WTC11 (cell line): ENCODE data around the gene SLA2. TPM values are rescaled to one million over a fixed set of nuclear protein-coding genes. Genes with fewer than 3 reads are reported as not detected.

ENCODE experiments used
- ATAC-seq: fragments of 200-7000 bp; cut with Tn5 transposase; 2 replicates; pipeline ENCODE4 v1.10.0; 2021; ENCODE audit warnings: mild to moderate bottlenecking, moderate library complexity
- CTCF ChIA-PET: fragments of 300-600 bp; sonication (Branson Sonifier 250); formaldehyde crosslinking; loops from one replicate; lab custom pipeline; 2021; ENCODE audit warnings: antibody characterized with exemption; lab: Charles Lee
- POLR2A ChIA-PET: fragments of 350-600 bp; sonication (Branson Sonifier 250); formaldehyde crosslinking; loops from one replicate; lab custom pipeline; 2021; ENCODE audit warnings: antibody characterized with exemption; lab: Charles Lee
- DNase-seq: peaks from one replicate; pipeline ENCODE4 v3.0.0; 2021; ENCODE audit warnings: low spot score
- H3K27ac Mint-ChIP-seq: 2 replicates; pipeline ENCODE4 v1.8.0; 2021; ENCODE audit warnings: mixed read lengths
- H3K27me3 Mint-ChIP-seq: 2 replicates; pipeline ENCODE4 v1.8.0; 2021; ENCODE audit warnings: low read depth, mild to moderate bottlenecking, moderate library complexity, mixed read lengths
- H3K36me3 Mint-ChIP-seq: 2 replicates; pipeline ENCODE4 v1.8.0; 2021; ENCODE audit warnings: mixed read lengths
- H3K4me1 Mint-ChIP-seq: 2 replicates; pipeline ENCODE4 v1.8.0; 2022; ENCODE audit warnings: mixed read lengths
- H3K4me3 Mint-ChIP-seq: 2 replicates; pipeline ENCODE4 v1.8.0; 2021; ENCODE audit warnings: mild to moderate bottlenecking, moderate library complexity, mixed read lengths
- H3K9me3 Mint-ChIP-seq: 2 replicates; pipeline ENCODE4 v1.8.0; 2021; ENCODE audit warnings: mixed read lengths
- CBFB ChIP-seq: sonication (generic); formaldehyde crosslinking; IDR thresholded peaks from 2 replicates; pipeline ENCODE4 v1.8.1; 2022; ENCODE audit warnings: mild to moderate bottlenecking, low read depth, missing genetic modification reagents
- CREB1 ChIP-seq: sonication (generic); formaldehyde crosslinking; IDR thresholded peaks from 2 replicates; pipeline ENCODE4 v1.8.0; 2023; ENCODE audit warnings: mild to moderate bottlenecking, missing genetic modification reagents
- ETV6 ChIP-seq: sonication (generic); formaldehyde crosslinking; IDR thresholded peaks from 2 replicates; pipeline ENCODE4 v1.8.1; 2022; ENCODE audit warnings: mild to moderate bottlenecking, missing genetic modification reagents
- FOXJ3 ChIP-seq: sonication (generic); formaldehyde crosslinking; IDR thresholded peaks from 2 replicates; pipeline ENCODE4 v1.9.0; 2021; ENCODE audit warnings: missing genetic modification reagents, mild to moderate bottlenecking, borderline replicate concordance
- FOXP1 ChIP-seq: sonication (generic); formaldehyde crosslinking; IDR thresholded peaks from 2 replicates; pipeline ENCODE4 v1.8.0; 2022; ENCODE audit warnings: missing genetic modification reagents, mild to moderate bottlenecking, moderate library complexity, borderline replicate concordance
- FOXP4 ChIP-seq: sonication (generic); formaldehyde crosslinking; IDR thresholded peaks from 2 replicates; pipeline ENCODE4 v1.8.0; 2022; ENCODE audit warnings: mild to moderate bottlenecking, missing genetic modification reagents
- GTF2I ChIP-seq: fragments of 250-450 bp; sonication (Bioruptor Pico); conservative IDR thresholded peaks from 2 replicates; pipeline ENCODE4 v1.4.0; 2021; ENCODE audit warnings: mild to moderate bottlenecking
- IRF2 ChIP-seq: sonication (generic); formaldehyde crosslinking; IDR thresholded peaks from 2 replicates; pipeline ENCODE4 v1.8.0; 2022; ENCODE audit warnings: low read depth, missing genetic modification reagents, borderline replicate concordance
- RELA ChIP-seq: sonication (generic); formaldehyde crosslinking; IDR thresholded peaks from 2 replicates; pipeline ENCODE4 v1.8.1; 2022; ENCODE audit warnings: missing genetic modification reagents, mild to moderate bottlenecking, borderline replicate concordance
- RORB ChIP-seq: fragments of 250-450 bp; sonication (Bioruptor Pico); IDR thresholded peaks from 2 replicates; pipeline ENCODE4 v1.9.0; 2021; ENCODE audit warnings: mild to moderate bottlenecking
- SMAD3 ChIP-seq: sonication (generic); formaldehyde crosslinking; IDR thresholded peaks from 2 replicates; pipeline ENCODE4 v1.8.0; 2022; ENCODE audit warnings: missing genetic modification reagents, mild to moderate bottlenecking, borderline replicate concordance
- SOX15 ChIP-seq: fragments of 250-450 bp; sonication (Bioruptor Pico); IDR thresholded peaks from 2 replicates; pipeline ENCODE4 v1.9.0; 2021; ENCODE audit warnings: mild to moderate bottlenecking
- SP1 ChIP-seq: sonication (generic); formaldehyde crosslinking; conservative IDR thresholded peaks from 2 replicates; pipeline ENCODE4 v1.8.1; 2022; ENCODE audit warnings: missing genetic modification reagents
- TP53 ChIP-seq: sonication (generic); formaldehyde crosslinking; IDR thresholded peaks from 2 replicates; pipeline ENCODE4 v1.8.1; 2023; ENCODE audit warnings: mild to moderate bottlenecking, missing genetic modification reagents
- ZBTB21 ChIP-seq: sonication (generic); formaldehyde crosslinking; IDR thresholded peaks from 2 replicates; pipeline ENCODE4 v1.8.1; 2023; ENCODE audit warnings: mild to moderate bottlenecking, missing genetic modification reagents, borderline replicate concordance
- ZNF121 ChIP-seq: sonication (generic); formaldehyde crosslinking; IDR thresholded peaks from 2 replicates; pipeline ENCODE4 v1.8.0; 2023; ENCODE audit warnings: missing genetic modification reagents
- ZNF138 ChIP-seq: sonication (generic); formaldehyde crosslinking; conservative IDR thresholded peaks from 2 replicates; pipeline ENCODE4 v1.8.1; 2022; ENCODE audit warnings: mild to moderate bottlenecking, moderate library complexity, missing genetic modification reagents
- ZNF219 ChIP-seq: sonication (generic); formaldehyde crosslinking; IDR thresholded peaks from 2 replicates; pipeline ENCODE4 v1.8.0; 2023; ENCODE audit warnings: missing genetic modification reagents, mild to moderate bottlenecking, borderline replicate concordance
- ZNF232 ChIP-seq: sonication (generic); formaldehyde crosslinking; IDR thresholded peaks from 2 replicates; pipeline ENCODE4 v1.8.0; 2022; ENCODE audit warnings: mild to moderate bottlenecking, missing genetic modification reagents
- total RNA-seq: library from RNA; stranded (reverse); gene quantifications from 3 replicates; pipeline ENCODE4 v1.2.3, GENCODE V29; 2021
- TF ChIP-seq, protein P1 (sequence below): sonication (generic); formaldehyde crosslinking; IDR thresholded peaks from 2 replicates; pipeline ENCODE4 v1.8.1; 2023; ENCODE audit warnings: mild to moderate bottlenecking, missing genetic modification reagents
- TF ChIP-seq, protein P2 (sequence below): sonication (generic); formaldehyde crosslinking; IDR thresholded peaks from 2 replicates; pipeline ENCODE4 v1.8.1; 2023; ENCODE audit warnings: mild to moderate bottlenecking, missing genetic modification reagents, moderate library complexity
- TF ChIP-seq, protein P3 (sequence below): sonication (generic); formaldehyde crosslinking; IDR thresholded peaks from 2 replicates; pipeline ENCODE4 v1.8.0; 2022; ENCODE audit warnings: mild to moderate bottlenecking, missing genetic modification reagents
- TF ChIP-seq, protein P4 (sequence below): sonication (generic); formaldehyde crosslinking; IDR thresholded peaks from 2 replicates; pipeline ENCODE4 v1.8.1; 2022; ENCODE audit warnings: low read depth, missing genetic modification reagents, borderline replicate concordance

The SLA2 gene
- total RNA-seq, 1 experiment from 2014 or later, result 0.17 TPM

- Mint-ChIP-seq H3K4me3 (no peak overlapping the region), H3K4me1 (peaks cover 62% of the 10 kb centered on the region), H3K27me3 (no peaks in the 10 kb centered on the region), H3K9me3 (peaks cover 8% of the 10 kb centered on the region), H3K27ac (peak overlapping the region; percentile 60), H3K36me3 (peaks cover 52% of the 10 kb centered on the region)
- ChIA-PET CTCF (interaction anchor here (0.5 to 1.8 kb wide), 9 partner anchors 11 to 186 kb away, joined by 3 to 12 read pairs (median 4); partner anchors contain the start of genes DSN1 and RAB5IF), POLR2A (interaction anchor here (0.6 to 1.5 kb wide), 3 partner anchors 16 to 757 kb away, joined by 3 to 4 read pairs (median 4); partner anchors contain the start of gene RAB5IF)
- no peak for DNase-seq
- ATAC-seq, result no peak
- no peak for TF ChIP-seq RORB (CRISPR knock-in tag)
- TF ChIP-seq SMAD3, result no peak
- TF ChIP-seq, protein P1, sequence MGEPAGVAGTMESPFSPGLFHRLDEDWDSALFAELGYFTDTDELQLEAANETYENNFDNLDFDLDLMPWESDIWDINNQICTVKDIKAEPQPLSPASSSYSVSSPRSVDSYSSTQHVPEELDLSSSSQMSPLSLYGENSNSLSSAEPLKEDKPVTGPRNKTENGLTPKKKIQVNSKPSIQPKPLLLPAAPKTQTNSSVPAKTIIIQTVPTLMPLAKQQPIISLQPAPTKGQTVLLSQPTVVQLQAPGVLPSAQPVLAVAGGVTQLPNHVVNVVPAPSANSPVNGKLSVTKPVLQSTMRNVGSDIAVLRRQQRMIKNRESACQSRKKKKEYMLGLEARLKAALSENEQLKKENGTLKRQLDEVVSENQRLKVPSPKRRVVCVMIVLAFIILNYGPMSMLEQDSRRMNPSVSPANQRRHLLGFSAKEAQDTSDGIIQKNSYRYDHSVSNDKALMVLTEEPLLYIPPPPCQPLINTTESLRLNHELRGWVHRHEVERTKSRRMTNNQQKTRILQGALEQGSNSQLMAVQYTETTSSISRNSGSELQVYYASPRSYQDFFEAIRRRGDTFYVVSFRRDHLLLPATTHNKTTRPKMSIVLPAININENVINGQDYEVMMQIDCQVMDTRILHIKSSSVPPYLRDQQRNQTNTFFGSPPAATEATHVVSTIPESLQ (CRISPR knock-in tag), result no peak
- no peak for TF ChIP-seq IRF2
These were observed 58.5 kb downstream of the SLA2 start for GRCh38 chr20:36587388-36588070.

- H3K4me1 Mint-ChIP-seq, result peaks cover 51% of the 10 kb centered on the region
- DNase-seq, result peak; percentile 63
- ChIA-PET CTCF (interaction anchor here (0.5 to 3.8 kb wide), 19 partner anchors 8 to 383 kb away, joined by 3 to 32 read pairs (median 3); partner anchors contain the start of genes RAB5IF, SLA2 and TGIF2), POLR2A (interaction anchor here (0.6 to 3.0 kb wide), 6 partner anchors 9 to 1444 kb away, joined by 3 to 54 read pairs (median 6); partner anchors contain the start of genes DSN1, RAB5IF and TGIF2)
- H3K9me3 Mint-ChIP-seq, result peaks cover 8% of the 10 kb centered on the region
- H3K27ac Mint-ChIP-seq, result peak overlapping the region; percentile 97
- peaks cover 49% of the 10 kb centered on the region for H3K36me3 Mint-ChIP-seq
- peak; percentile 88 for ATAC-seq
- no peaks in the 10 kb centered on the region for H3K27me3 Mint-ChIP-seq
- H3K4me3 Mint-ChIP-seq, result peak overlapping the region; percentile 46
- TF ChIP-seq, protein P2, sequence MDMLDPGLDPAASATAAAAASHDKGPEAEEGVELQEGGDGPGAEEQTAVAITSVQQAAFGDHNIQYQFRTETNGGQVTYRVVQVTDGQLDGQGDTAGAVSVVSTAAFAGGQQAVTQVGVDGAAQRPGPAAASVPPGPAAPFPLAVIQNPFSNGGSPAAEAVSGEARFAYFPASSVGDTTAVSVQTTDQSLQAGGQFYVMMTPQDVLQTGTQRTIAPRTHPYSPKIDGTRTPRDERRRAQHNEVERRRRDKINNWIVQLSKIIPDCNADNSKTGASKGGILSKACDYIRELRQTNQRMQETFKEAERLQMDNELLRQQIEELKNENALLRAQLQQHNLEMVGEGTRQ (CRISPR knock-in tag), result peak; percentile 70
- TF ChIP-seq, protein P3, sequence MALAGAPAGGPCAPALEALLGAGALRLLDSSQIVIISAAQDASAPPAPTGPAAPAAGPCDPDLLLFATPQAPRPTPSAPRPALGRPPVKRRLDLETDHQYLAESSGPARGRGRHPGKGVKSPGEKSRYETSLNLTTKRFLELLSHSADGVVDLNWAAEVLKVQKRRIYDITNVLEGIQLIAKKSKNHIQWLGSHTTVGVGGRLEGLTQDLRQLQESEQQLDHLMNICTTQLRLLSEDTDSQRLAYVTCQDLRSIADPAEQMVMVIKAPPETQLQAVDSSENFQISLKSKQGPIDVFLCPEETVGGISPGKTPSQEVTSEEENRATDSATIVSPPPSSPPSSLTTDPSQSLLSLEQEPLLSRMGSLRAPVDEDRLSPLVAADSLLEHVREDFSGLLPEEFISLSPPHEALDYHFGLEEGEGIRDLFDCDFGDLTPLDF, result no peak
- peak; percentile 79 for TF ChIP-seq ZNF121 (CRISPR knock-in tag)
- TF ChIP-seq ZNF219 (CRISPR knock-in tag), result no peak
- TF ChIP-seq FOXP1 (CRISPR knock-in tag), result peak; percentile 51; the same call in 1 of the 2 replicates
- no peak for TF ChIP-seq FOXJ3 (CRISPR knock-in tag)
- no peak for TF ChIP-seq RELA (CRISPR knock-in tag)
- TF ChIP-seq, protein P4, sequence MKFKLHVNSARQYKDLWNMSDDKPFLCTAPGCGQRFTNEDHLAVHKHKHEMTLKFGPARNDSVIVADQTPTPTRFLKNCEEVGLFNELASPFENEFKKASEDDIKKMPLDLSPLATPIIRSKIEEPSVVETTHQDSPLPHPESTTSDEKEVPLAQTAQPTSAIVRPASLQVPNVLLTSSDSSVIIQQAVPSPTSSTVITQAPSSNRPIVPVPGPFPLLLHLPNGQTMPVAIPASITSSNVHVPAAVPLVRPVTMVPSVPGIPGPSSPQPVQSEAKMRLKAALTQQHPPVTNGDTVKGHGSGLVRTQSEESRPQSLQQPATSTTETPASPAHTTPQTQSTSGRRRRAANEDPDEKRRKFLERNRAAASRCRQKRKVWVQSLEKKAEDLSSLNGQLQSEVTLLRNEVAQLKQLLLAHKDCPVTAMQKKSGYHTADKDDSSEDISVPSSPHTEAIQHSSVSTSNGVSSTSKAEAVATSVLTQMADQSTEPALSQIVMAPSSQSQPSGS (CRISPR knock-in tag), result no peak
- TF ChIP-seq, protein P1 (CRISPR knock-in tag), result no peak
- TF ChIP-seq TP53 (CRISPR knock-in tag), result 0 out of 2 replicates have a peak, but pooled peaks have one; percentile 29
- TF ChIP-seq SP1, result peak; percentile 66; the same call in 1 of the 2 replicates
- TF ChIP-seq GTF2I, result no peak
- TF ChIP-seq ZNF232 (CRISPR knock-in tag), result no peak
- 0 out of 2 replicates have a peak, but pooled peaks have one; percentile 31 for TF ChIP-seq ZBTB21 (CRISPR knock-in tag)
- TF ChIP-seq CBFB, result 0 out of 2 replicates have a peak, but pooled peaks have one; percentile 26
- no peak for TF ChIP-seq CREB1 (CRISPR knock-in tag)
- peak; percentile 36; the same call in 1 of the 2 replicates for TF ChIP-seq FOXP4
- TF ChIP-seq ZNF138 (CRISPR knock-in tag), result no peak
- TF ChIP-seq ETV6, result peak; percentile 80
- TF ChIP-seq SOX15 (CRISPR knock-in tag), result no peak
These were observed 60.4 kb downstream of the SLA2 start for GRCh38 chr20:36585410-36586125.
